Neural progenitor cell (in vitro differentiated cells): ENCODE data around the gene TIMM8B.

Source experiments
- CTCF ChIP-seq: fragments of 200-600 bp; sonication (generic); IDR thresholded peaks from 2 replicates; pipeline ENCODE4 v1.5.1; 2017; ENCODE audit warnings: antibody characterized with exemption, mild to moderate bottlenecking
- EZH2 ChIP-seq: fragments of 200-600 bp; sonication (generic); IDR thresholded peaks from 2 replicates; pipeline ENCODE4 v1.6.1; 2017; ENCODE audit warnings: antibody characterized with exemption, mild to moderate bottlenecking, moderate library complexity
- EZH2phosphoT487 ChIP-seq: fragments of 200-600 bp; sonication (generic); IDR thresholded peaks from 2 replicates; pipeline ENCODE4 v1.6.1; 2017; ENCODE audit warnings: antibody characterized with exemption

GRCh38 chr11:112134473-112134872 is 47.9 kb upstream of the TIMM8B start:
- TF ChIP-seq CTCF (no peak), EZH2 (no peak), EZH2phosphoT487 (no peak)
